Fibroblast of lung (primary cell): ENCODE results near the gene RIPOR3. TPM values are rescaled to one million over a fixed set of nuclear protein-coding genes. Genes with fewer than 3 reads are reported as not detected.

Source experiments
- DNase-seq, 2 donors: peaks; one replicate each; pipeline versions ENCODE4 v3.0.0 to v3.0.0-alpha.2; 2010; ENCODE audit warnings: low read depth in 2 of 2
- H2AFZ ChIP-seq: 2 replicates; pipeline ENCODE4 v1.5.1; 2012; ENCODE audit warnings: low read length, control low read depth, inconsistent platforms
- H3K27ac ChIP-seq: 2 replicates; pipeline ENCODE4 v1.5.1; 2011; ENCODE audit warnings: low read length, control low read depth; ENCODE audit not compliant: insufficient read depth
- H3K27me3 ChIP-seq: 2 replicates; pipeline ENCODE4 v1.5.1; 2011; ENCODE audit warnings: mild to moderate bottlenecking, low read length; ENCODE audit not compliant: control insufficient read depth, insufficient read depth
- H3K36me3 ChIP-seq: 2 replicates; pipeline ENCODE4 v1.5.1; 2011; ENCODE audit warnings: low read length; ENCODE audit not compliant: control insufficient read depth, insufficient read depth
- H3K4me1 ChIP-seq: 2 replicates; pipeline ENCODE4 v1.5.1; 2011; ENCODE audit warnings: low read length; ENCODE audit not compliant: control insufficient read depth, insufficient read depth; ENCODE audit errors: extremely low read depth
- H3K4me2 ChIP-seq: 2 replicates; pipeline ENCODE4 v1.5.1; 2011; ENCODE audit warnings: low read length, control low read depth; ENCODE audit not compliant: insufficient read depth; ENCODE audit errors: extremely low read depth
- H3K4me3 ChIP-seq, 4 experiments: fragments of 200-600 bp in 1 of 4; sonication (generic) in 1 of 4; replicated peaks in 1 of 4; 2 replicates each; pipeline ENCODE4 v1.5.1; 2011 to 2016; ENCODE audit warnings: low read length in 4 of 4, low read depth in 3 of 4, mild to moderate bottlenecking in 3 of 4, control low read depth in 2 of 4, inconsistent platforms in 1 of 4, mixed read lengths in 1 of 4; ENCODE audit not compliant: insufficient read depth in 1 of 4; ENCODE audit errors: control extremely low read depth in 1 of 4
- H3K79me2 ChIP-seq: 2 replicates; pipeline ENCODE4 v1.5.1; 2012; ENCODE audit warnings: mild to moderate bottlenecking, low read length, inconsistent platforms; ENCODE audit not compliant: control insufficient read depth, insufficient read depth
- H3K9ac ChIP-seq: 2 replicates; pipeline ENCODE4 v1.5.1; 2011; ENCODE audit warnings: mild to moderate bottlenecking, low read length, control low read depth; ENCODE audit not compliant: insufficient read depth
- H3K9me3 ChIP-seq: 2 replicates; pipeline ENCODE4 v1.5.1; 2012; ENCODE audit warnings: low read depth, low read length; ENCODE audit not compliant: control insufficient read depth, insufficient read depth
- H4K20me1 ChIP-seq: 2 replicates; pipeline ENCODE4 v1.5.1; 2011; ENCODE audit warnings: low read length; ENCODE audit not compliant: control insufficient read depth, insufficient read depth; ENCODE audit errors: extremely low read depth
- CTCF ChIP-seq, 2 donors: IDR thresholded peaks in 1 of 2; conservative IDR thresholded peaks in 1 of 2; 1 replicate in 1 of 2; 2 replicates in 1 of 2; pipeline ENCODE4 v1.5.1; 2011 to 2012; ENCODE audit warnings: low read length in 2 of 2, control low read depth in 1 of 2, inconsistent platforms in 1 of 2, low read depth in 1 of 2, mild to moderate bottlenecking in 1 of 2
- EZH2 ChIP-seq: IDR thresholded peaks from 2 replicates; pipeline ENCODE4 v1.5.1; 2012; ENCODE audit warnings: low read length, control low read depth, mild to moderate bottlenecking; ENCODE audit errors: missing control alignments
- polyA plus RNA-seq, 2 donors: library from polyadenylated mRNA; depleted of rRNA in 1 of 2; stranded (reverse) in 1 of 2; unstranded in 1 of 2; fragments of >200 nt; gene quantifications; 2 replicates each; pipeline ENCODE4 v1.2.1, GENCODE V29; 2011 to 2012; ENCODE audit warnings: missing spikeins in 1 of 2
- total RNA-seq: library from RNA; depleted of rRNA; stranded (reverse); fragments of >200 nt; gene quantifications from 2 replicates; pipeline ENCODE4 v1.2.1, GENCODE V29; 2014

Gene RIPOR3
- total and polyA plus RNA-seq, 2 donors (not counting 1 experiment from before 2014, with no cell fraction given) = 2.0 to 4.1 TPM

DNA sequence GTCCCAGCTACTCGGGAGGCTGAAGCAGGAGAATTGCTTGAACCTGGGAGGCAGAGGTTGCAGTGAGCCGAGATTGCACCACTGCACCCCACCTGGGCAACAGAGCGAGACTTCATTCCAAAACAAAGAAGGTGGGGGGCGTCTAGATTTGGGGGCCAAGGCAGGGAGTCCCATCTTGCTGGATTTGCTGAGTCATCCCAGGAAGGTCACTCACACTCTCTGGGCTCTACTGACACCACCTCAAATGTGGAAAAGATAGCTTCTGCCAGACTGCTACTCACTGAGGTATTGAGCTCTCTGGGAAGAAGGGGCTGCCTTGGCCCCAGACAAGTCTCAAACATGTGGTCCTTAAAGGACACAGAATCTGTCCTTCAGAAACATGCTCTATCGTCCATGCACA is 74.3 kb downstream of the RIPOR3 start:
- H3K9ac ChIP-seq = no peak overlapping the region
- no peaks in the 10 kb centered on the region for H3K4me1 ChIP-seq
- H2AFZ ChIP-seq = no peak overlapping the region
- no peak overlapping the region for H3K4me3 ChIP-seq
- no peaks in the 10 kb centered on the region for H3K79me2 ChIP-seq
- no peak for DNase-seq
- TF ChIP-seq CTCF (conservative IDR thresholded peaks at IDR 0.05 in 1 of 2, IDR thresholded peaks at IDR 0.05 in 1 of 2; ENCODE audit: low read depth in 1 of 2, low read length in 2 of 2) (no peak), EZH2 (no peak)
- no peaks in the 10 kb centered on the region for H3K9me3 ChIP-seq
- H3K36me3 ChIP-seq = no peaks in the 10 kb centered on the region
- H3K4me2 ChIP-seq = no peak overlapping the region
- H3K27ac ChIP-seq = no peak overlapping the region
- no peaks in the 10 kb centered on the region for H3K27me3 ChIP-seq
- H4K20me1 ChIP-seq = no peaks in the 10 kb centered on the region

DNA sequence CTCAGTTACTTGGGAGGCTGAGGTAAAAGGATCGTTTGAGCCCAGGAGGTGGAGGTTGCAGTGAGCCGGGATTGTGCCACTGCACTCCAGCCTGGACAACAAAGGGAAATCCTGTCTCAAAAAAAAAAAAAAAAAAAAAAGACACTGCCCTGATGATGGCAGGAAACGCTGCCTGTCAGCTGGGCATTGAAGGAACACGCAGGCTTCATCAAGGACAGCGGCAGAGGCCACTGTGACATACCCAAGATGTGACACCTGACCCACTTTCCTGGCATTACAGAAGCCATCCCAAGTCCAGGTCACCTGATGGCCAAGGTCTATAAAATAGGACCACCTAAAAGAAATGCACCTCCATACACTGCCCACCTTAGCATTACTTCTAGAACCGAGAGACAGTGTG is 75.9 kb downstream of the RIPOR3 start:
- Histone ChIP-seq H3K27ac (no peak overlapping the region), H3K4me2 (no peak overlapping the region), H3K9me3 (no peaks in the 10 kb centered on the region), H3K9ac (no peak overlapping the region), H2AFZ (no peak overlapping the region), H3K36me3 (no peaks in the 10 kb centered on the region), H3K27me3 (no peaks in the 10 kb centered on the region), H3K79me2 (no peaks in the 10 kb centered on the region), H3K4me3 (no peak overlapping the region), H3K4me1 (no peaks in the 10 kb centered on the region), H4K20me1 (no peaks in the 10 kb centered on the region)
- no peak for DNase-seq
- no peak for TF ChIP-seq EZH2
- TF ChIP-seq CTCF (conservative IDR thresholded peaks at IDR 0.05 in 1 of 2, IDR thresholded peaks at IDR 0.05 in 1 of 2; ENCODE audit: low read depth in 1 of 2, low read length in 2 of 2) = no peak

- no peaks in the 10 kb centered on the region for H3K9me3 ChIP-seq
- no peak for TF ChIP-seq EZH2
- no peak for TF ChIP-seq CTCF (conservative IDR thresholded peaks at IDR 0.05 in 1 of 2, IDR thresholded peaks at IDR 0.05 in 1 of 2; ENCODE audit: low read depth in 1 of 2, low read length in 2 of 2)
- H3K4me3 ChIP-seq = no peak overlapping the region
- no peaks in the 10 kb centered on the region for H3K27me3 ChIP-seq
- DNase-seq = no peak
- no peaks in the 10 kb centered on the region for H3K36me3 ChIP-seq
- H3K9ac ChIP-seq = no peak overlapping the region
- no peak overlapping the region for H3K4me2 ChIP-seq
- no peak overlapping the region for H3K27ac ChIP-seq
- no peak overlapping the region for H2AFZ ChIP-seq
- H3K79me2 ChIP-seq = no peaks in the 10 kb centered on the region
- no peaks in the 10 kb centered on the region for H3K4me1 ChIP-seq
- no peaks in the 10 kb centered on the region for H4K20me1 ChIP-seq
These were observed 77.7 kb downstream of the RIPOR3 start for GRCh38 chr20:50613438-50614169.
